Parathyroid adenoma (tissue), 2 donors: ENCODE data around the gene FSTL3.

Source experiments
- H2AFZ ChIP-seq: fragments of 300-600 bp; sonication (generic); one replicate; pipeline ENCODE4 v1.7.0; 2017; ENCODE audit warnings: antibody characterized with exemption, mild to moderate bottlenecking
- H3K27ac ChIP-seq: fragments of 300-600 bp; sonication (generic); one replicate; pipeline ENCODE4 v1.7.0; 2017
- H3K27me3 ChIP-seq: fragments of 300-600 bp; sonication (generic); one replicate; pipeline ENCODE4 v1.7.0; 2017; ENCODE audit warnings: low read length; ENCODE audit not compliant: control insufficient read depth, insufficient read depth
- H3K36me3 ChIP-seq: fragments of 300-600 bp; sonication (generic); one replicate; pipeline ENCODE4 v1.7.0; 2017; ENCODE audit warnings: low read length; ENCODE audit not compliant: control insufficient read depth, insufficient read depth
- H3K4me1 ChIP-seq: fragments of 300-600 bp; sonication (generic); one replicate; pipeline ENCODE4 v1.7.0; 2017; ENCODE audit warnings: control low read depth
- H3K4me2 ChIP-seq: fragments of 300-600 bp; sonication (generic); one replicate; pipeline ENCODE4 v1.7.0; 2017; ENCODE audit warnings: low read length
- H3K4me3 ChIP-seq: fragments of 300-600 bp; sonication (generic); one replicate; pipeline ENCODE4 v1.7.0; 2017; ENCODE audit warnings: low read depth, low read length
- H3K79me2 ChIP-seq: fragments of 300-600 bp; sonication (generic); one replicate; pipeline ENCODE4 v1.7.0; 2017; ENCODE audit warnings: control low read depth
- H3K9ac ChIP-seq: fragments of 300-600 bp; sonication (generic); one replicate; pipeline ENCODE4 v1.7.0; 2017; ENCODE audit warnings: mild to moderate bottlenecking
- H3K9me3 ChIP-seq: fragments of 300-600 bp; sonication (generic); one replicate; pipeline ENCODE4 v1.7.0; 2017; ENCODE audit warnings: low read length; ENCODE audit not compliant: control insufficient read depth
- CTCF ChIP-seq: fragments of 300-600 bp; sonication (generic); IDR thresholded peaks from one replicate; pipeline ENCODE4 v1.7.0; 2017; ENCODE audit warnings: antibody characterized with exemption, mild to moderate bottlenecking
- donor health status: primary hyperparathyroidism.

The FSTL3 gene

GRCh38 chr19:652467-653389, 23.5 kb upstream of the FSTL3 start:
- no peaks in the 10 kb centered on the region for H3K27me3 ChIP-seq
- no peak overlapping the region for H3K4me2 ChIP-seq
- H3K9me3 ChIP-seq, result no peaks in the 10 kb centered on the region
- H3K79me2 ChIP-seq, result peaks cover 34% of the 10 kb centered on the region
- H3K4me3 ChIP-seq, result no peak overlapping the region
- H3K36me3 ChIP-seq, result no peaks in the 10 kb centered on the region
- no peak for TF ChIP-seq CTCF
- no peak overlapping the region for H3K9ac ChIP-seq
- H2AFZ ChIP-seq, result no peak overlapping the region
- H3K27ac ChIP-seq, result no peak overlapping the region
- H3K4me1 ChIP-seq, result no peaks in the 10 kb centered on the region

GRCh38 chr19:653425-653824, 22.8 kb upstream of the FSTL3 start:
- Histone ChIP-seq H3K4me2 (no peak overlapping the region), H3K9ac (no peak overlapping the region), H3K9me3 (no peaks in the 10 kb centered on the region), H3K36me3 (no peaks in the 10 kb centered on the region), H3K27ac (no peak overlapping the region), H3K79me2 (peaks cover 40% of the 10 kb centered on the region), H2AFZ (no peak overlapping the region), H3K4me1 (no peaks in the 10 kb centered on the region), H3K4me3 (no peak overlapping the region), H3K27me3 (no peaks in the 10 kb centered on the region)
- TF ChIP-seq CTCF, result no peak

GRCh38 chr19:655691-656090, 20.5 kb upstream of the FSTL3 start:
- TF ChIP-seq CTCF, result no peak
- H3K36me3 ChIP-seq, result no peaks in the 10 kb centered on the region
- H3K79me2 ChIP-seq, result peaks cover 60% of the 10 kb centered on the region
- no peak overlapping the region for H3K4me2 ChIP-seq
- no peak overlapping the region for H3K27ac ChIP-seq
- H2AFZ ChIP-seq, result no peak overlapping the region
- no peak overlapping the region for H3K4me3 ChIP-seq
- H3K27me3 ChIP-seq, result no peaks in the 10 kb centered on the region
- no peaks in the 10 kb centered on the region for H3K4me1 ChIP-seq
- H3K9me3 ChIP-seq, result no peaks in the 10 kb centered on the region
- no peak overlapping the region for H3K9ac ChIP-seq

DNA sequence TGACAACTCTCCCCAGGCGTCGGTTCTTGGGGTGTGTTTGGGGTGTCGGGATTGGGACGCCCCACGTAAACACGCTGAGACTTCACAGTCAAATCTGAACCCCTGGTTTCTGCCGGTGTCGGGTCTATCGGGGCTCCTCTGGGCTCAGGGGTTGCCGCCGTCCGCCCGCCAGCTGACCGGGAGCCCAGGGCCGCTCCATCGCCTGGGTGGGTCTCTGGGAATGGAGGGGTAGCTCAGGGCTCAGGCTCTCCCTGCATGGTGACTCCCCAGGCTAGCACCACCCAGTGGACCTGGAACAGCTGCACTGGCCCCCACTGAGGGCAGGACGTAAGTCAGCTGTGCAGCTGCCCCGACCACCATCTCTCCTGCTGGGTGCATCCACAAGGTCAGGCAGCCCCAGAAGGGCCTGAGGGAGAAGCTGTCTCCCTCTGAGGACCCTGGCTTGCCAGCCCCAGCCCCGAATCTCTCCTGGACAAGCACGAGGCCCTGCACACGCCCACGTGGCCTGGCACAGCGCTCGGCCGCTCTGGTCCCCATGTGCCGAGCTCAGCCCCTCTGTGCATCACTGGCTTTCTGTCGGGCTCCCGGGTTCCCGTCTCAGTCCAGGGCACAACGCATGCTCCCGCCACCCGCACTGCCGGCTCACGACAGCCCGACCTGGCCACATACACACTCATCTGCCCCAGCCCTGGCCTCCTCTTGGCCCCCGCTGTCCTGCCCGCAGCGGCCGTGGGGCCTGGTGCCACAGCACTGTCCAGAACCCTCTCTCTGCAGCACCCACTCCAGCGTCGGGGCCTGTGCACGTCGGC, 19.2 kb upstream of the FSTL3 start:
- H3K4me2 ChIP-seq, result no peak overlapping the region
- no peak overlapping the region for H2AFZ ChIP-seq
- peaks cover 71% of the 10 kb centered on the region for H3K79me2 ChIP-seq
- no peak for TF ChIP-seq CTCF
- peaks cover 5% of the 10 kb centered on the region for H3K4me1 ChIP-seq
- H3K27me3 ChIP-seq, result no peaks in the 10 kb centered on the region
- H3K36me3 ChIP-seq, result no peaks in the 10 kb centered on the region
- H3K9me3 ChIP-seq, result no peaks in the 10 kb centered on the region
- no peak overlapping the region for H3K9ac ChIP-seq
- H3K4me3 ChIP-seq, result no peak overlapping the region
- no peak overlapping the region for H3K27ac ChIP-seq
